Measurements from ENCODE around the gene BTBD16.

DNA sequence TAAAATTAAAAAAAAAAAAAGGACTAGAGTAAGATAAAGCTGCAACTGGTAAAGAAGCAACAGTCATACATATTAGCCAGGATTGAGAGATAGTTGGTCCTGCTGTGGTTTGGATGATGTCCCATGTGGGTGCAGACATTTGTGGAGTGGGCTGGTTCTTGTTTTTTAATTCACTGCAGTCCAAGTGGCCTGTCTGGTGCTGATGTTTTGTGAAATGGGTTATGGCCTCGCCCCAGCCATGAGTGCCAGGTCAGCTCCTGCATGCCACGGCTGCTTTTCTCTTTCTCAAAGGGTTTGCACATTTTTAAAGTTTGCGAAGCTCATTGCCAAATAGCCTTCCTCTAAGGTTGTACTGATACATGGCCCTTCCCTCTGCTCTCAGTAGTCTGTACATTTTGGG lies 14.1 kb upstream of the BTBD16 start:
- TF ChIP-seq ESRRA (CRISPR knock-in tag; IDR thresholded peaks at IDR 0.05; ENCODE audit: borderline replicate concordance): no peak
- TF ChIP-seq, protein P1, sequence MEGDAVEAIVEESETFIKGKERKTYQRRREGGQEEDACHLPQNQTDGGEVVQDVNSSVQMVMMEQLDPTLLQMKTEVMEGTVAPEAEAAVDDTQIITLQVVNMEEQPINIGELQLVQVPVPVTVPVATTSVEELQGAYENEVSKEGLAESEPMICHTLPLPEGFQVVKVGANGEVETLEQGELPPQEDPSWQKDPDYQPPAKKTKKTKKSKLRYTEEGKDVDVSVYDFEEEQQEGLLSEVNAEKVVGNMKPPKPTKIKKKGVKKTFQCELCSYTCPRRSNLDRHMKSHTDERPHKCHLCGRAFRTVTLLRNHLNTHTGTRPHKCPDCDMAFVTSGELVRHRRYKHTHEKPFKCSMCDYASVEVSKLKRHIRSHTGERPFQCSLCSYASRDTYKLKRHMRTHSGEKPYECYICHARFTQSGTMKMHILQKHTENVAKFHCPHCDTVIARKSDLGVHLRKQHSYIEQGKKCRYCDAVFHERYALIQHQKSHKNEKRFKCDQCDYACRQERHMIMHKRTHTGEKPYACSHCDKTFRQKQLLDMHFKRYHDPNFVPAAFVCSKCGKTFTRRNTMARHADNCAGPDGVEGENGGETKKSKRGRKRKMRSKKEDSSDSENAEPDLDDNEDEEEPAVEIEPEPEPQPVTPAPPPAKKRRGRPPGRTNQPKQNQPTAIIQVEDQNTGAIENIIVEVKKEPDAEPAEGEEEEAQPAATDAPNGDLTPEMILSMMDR (IDR thresholded peaks at IDR 0.05): no peak
